ENCODE measurements around the gene LTK.

DNA sequence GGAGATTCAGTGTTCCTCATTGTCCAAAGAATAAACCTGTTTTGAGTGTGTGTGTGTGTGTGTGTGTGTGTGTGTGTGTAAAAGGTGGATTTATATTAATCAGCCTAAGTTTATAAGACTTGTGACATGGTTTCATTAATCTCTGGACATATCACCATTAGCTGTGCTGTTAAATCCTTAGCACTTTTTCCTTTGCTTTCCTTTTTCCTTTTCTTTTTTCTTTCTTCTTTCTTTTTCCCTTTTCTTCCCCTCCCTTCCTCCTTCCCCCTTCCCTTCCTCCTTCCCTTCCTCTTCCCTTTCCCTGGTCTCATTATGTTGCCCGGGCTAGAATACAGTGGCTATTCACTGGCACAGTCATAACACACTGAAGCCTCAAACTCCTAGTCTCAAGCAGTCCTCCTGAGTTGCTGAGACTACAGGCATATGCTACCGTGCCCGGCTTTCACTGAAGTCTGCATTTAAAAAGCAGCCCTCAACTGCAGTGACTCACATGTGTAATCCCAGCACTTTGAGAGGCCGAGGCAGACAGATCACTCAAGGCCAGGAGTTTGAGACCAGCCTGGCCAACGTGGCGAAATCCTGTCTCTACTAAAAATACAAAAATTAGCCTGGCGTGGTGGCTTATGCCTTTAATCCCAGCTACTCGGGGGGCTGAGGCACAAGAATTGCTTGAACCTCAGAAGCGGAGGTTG, 48.6 kb downstream of the LTK start:
- TF ChIP-seq, protein P1, sequence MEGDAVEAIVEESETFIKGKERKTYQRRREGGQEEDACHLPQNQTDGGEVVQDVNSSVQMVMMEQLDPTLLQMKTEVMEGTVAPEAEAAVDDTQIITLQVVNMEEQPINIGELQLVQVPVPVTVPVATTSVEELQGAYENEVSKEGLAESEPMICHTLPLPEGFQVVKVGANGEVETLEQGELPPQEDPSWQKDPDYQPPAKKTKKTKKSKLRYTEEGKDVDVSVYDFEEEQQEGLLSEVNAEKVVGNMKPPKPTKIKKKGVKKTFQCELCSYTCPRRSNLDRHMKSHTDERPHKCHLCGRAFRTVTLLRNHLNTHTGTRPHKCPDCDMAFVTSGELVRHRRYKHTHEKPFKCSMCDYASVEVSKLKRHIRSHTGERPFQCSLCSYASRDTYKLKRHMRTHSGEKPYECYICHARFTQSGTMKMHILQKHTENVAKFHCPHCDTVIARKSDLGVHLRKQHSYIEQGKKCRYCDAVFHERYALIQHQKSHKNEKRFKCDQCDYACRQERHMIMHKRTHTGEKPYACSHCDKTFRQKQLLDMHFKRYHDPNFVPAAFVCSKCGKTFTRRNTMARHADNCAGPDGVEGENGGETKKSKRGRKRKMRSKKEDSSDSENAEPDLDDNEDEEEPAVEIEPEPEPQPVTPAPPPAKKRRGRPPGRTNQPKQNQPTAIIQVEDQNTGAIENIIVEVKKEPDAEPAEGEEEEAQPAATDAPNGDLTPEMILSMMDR (IDR thresholded peaks at IDR 0.05), result no peak
- TF ChIP-seq EZH2phosphoT487 (IDR thresholded peaks at IDR 0.05), result no peak
- TF ChIP-seq EZH2 (IDR thresholded peaks at IDR 0.05), result no peak
